Activated T-helper 1 cell treated with Interleukin-2 at 50 U/mL for 16 hours (primary cell): ENCODE results near the gene TPGS2.
"Not testable (repeated sequence)": the region's sequence is repeated elsewhere in the genome, so short reads cannot be mapped to it uniquely, and the experiment has no call there.

Experiments used
- DNase-seq: peaks from one replicate; pipeline ENCODE4 v3.0.0-alpha.2; 2020; ENCODE audit warnings: low read depth

Gene TPGS2

DNA sequence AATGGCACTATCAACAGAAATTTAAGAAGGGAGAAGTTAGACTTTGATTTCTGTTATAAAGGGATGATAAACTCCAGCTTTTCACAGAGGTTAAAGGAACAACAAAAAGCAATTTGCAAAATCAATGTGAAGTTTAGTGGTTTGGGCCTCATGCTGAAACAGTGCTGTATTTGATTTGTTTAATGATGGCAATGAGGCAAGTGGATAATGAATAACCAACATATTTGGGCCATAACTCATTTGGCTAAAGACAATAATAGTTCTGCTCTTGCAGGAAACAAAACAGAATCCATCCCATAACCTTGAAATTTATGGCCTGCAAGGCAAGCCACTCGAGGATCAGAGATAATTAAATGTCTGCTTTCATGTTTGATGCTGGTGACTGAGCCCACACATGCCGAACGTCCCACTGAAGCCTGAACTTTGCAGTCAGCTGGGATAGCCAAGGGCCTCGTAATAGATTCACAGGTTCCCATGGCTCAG is 56.5 kb downstream of the TPGS2 start:
- no peak for DNase-seq

DNA sequence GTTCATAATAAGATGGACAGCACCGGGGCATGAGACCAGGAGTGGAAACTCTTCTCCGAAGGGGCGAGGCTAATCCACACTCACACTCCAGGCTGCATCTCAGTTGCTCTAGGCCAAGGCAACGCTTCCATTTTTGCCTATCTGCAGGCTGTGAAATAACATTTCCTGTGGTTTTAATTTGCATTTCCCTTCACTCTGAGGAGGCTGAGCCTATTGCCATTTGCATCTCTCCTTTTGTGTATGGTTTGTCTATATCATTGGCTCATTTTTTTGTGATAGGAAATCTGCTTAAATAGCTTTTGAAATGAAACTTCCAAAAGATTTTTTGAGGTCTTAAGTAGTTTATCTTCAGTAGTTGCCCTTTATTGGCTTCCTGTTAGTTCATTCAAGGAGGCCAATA is 57.6 kb downstream of the TPGS2 start:
- DNase-seq = no peak

DNA sequence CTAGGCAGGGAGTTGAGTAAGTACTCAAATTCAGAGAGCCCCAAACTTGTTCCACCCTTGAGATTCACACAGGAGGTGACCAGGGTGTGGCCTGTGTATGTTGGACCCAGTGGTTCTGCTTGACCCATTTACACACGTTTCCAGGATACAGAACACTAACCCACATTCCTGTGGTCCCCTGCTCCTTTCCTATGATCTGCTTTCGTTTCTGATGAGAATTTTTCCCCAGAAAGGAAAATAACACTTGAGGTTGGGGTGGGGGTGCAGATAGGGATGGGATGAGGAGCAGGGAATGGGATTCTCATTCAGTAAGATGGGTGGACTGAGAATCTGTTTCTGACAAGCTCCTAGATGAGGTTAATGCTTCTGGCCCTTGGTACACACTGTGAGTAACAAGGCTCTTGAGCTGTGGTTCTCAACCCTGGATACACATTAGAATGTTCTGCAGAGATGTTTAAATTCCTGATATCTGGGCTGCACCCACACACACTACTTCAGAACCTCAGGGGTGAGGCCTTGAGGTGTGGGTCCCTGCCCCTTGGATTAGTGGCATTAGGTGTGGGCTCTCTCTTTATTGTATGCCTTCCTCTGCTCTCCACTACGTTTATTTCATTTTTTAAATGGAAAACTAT is 58.4 kb downstream of the TPGS2 start:
- DNase-seq = no peak

DNA sequence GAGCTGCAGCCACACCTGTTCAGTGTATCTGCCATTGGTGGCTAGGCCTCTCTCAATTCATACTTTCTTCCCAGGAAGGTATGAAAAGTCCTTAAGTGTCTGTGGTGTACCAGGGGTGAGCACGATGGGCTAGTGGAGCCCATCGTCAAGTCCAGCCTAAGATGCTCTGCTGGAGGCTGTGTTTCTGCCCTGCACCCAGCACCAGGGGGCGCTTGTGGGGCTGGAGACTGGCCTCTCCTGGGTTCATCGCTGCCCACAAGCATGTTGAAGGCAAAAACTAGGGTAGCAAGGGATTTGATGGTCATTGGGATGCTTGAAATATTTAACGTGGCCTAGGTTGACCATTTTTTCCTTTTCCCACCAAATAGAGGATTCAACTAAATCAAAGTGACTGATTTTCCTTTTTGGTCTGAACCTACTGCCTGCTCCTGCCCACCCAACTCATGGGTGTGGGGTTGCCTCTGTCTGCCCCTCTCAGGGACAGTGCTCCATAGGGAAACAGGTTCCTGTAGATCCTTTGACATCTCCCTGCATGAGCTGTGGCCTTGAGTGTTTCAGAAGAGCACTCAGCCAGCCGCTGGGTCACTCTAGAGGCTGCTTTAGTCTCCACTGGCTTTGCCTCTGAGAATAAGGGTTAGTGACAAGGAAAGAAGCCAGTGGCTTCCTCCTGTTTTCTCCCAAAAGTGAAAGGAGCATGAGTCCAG is 59.0 kb downstream of the TPGS2 start:
- no peak for DNase-seq

DNA sequence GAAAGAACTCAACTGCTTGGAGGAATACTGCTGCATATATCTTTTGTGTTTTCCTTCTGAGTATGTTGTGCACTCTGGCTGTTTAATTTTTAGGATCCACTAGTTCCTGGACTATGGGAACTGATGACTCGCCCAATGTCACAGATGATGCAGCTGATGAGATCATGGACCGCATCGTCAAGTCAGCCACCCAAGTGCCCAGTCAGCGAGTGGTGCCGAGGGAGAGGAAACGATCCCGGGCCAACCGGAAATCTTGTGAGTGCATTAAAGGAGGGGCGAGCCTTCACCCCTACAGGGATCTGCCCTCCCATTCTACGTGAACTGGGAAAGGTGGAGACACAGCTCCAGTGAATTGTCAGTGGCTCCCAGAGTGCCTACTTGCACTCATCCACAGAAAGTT is 59.6 kb downstream of the TPGS2 start:
- no peak for DNase-seq

DNA sequence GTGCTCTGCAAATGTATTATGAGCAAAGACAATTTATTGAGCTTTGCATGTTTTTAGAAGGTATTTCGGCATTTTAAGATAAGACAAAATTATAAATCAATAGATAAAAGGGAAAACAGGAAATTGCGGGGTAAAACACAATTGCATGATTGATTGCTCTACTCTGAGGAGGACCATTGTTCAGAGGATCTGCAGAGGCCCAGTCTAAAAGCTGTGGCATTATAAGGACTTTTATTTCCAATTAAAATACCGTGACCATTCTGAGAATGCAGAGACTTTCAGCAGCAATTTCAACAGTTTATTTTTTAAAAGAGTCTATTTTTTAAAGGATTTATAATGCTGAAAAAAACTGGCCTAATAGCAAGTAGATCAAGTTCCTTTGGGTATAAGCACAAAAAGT is 62.0 kb downstream of the TPGS2 start:
- no peak for DNase-seq

DNA sequence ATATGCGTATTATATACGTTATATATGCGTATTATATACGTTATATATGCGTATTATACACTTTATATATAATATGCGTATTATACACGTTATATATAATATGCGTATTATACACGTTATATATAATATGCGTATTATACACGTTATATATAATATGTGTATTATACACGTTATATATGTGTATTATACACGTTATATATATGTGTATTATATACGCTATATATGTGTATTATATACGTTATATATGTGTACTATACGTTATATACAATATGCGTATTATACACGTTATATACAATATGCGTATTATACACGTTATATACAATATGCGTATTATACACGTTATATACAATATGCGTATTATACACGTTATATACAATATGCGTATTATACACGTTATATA is 65.8 kb downstream of the TPGS2 start:
- DNase-seq = not testable (repeated sequence)

DNA sequence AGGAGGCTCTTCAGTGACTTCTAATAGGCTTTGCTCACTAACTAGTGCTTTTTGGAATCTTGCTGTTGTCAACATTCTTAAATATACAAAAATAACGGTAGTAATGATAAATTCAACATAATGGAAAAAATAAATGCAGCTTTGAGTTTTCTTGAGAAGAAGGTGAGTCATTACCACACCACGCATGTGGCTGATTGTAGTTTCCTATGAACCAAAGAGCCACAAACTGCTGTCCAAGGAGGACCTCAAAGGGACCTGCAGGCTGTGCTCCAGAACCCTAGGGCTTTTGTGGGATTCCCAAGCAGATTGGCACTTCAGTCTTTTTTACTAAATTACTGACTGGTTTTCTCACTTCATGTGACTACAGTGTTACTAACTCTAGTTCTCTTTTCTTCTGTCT is 66.7 kb downstream of the TPGS2 start:
- DNase-seq = no peak

DNA sequence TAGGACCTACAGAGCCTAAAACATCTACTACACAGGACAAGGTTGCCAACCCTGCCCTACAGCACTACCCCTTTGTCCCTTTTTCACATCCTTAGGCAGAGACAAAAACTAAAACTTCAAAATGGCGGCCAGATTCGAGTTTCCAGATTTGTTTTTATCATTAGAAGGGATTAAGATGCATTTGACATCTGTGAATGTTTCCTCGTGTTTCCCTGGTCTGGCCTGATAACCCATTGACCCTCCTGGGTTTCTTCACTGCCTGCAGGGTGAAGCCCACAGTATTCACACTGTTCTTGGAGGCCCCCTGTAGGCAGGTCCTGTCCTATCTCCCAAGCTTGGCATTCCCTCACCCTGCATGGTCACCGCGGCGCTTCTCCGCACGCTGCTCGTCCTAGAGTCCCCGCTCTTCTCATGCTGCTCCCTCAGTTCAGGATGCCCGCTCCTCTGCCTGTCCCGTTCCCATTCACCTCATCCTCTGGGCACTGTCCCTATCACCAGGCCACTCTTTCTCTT is 67.6 kb downstream of the TPGS2 start:
- no peak for DNase-seq

DNA sequence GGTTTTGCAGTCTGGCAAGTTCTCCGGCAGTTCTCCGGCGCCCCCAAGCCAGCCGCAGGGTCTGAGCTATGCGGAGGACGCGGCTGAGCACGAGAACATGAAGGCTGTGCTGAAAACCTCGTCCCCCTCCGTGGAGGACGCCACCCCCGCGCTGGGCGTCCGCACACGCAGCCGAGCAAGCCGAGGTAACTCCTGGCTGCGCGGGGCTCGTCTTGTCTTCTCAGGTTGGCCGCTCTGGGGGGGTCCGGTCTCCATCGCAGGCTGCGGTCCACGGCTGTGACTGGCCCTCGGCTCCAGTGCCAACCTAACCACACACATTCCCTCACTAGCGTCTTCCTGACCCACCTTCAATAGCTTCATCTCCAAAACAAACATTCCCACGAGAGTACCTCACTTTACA is 68.2 kb downstream of the TPGS2 start:
- no peak for DNase-seq

DNA sequence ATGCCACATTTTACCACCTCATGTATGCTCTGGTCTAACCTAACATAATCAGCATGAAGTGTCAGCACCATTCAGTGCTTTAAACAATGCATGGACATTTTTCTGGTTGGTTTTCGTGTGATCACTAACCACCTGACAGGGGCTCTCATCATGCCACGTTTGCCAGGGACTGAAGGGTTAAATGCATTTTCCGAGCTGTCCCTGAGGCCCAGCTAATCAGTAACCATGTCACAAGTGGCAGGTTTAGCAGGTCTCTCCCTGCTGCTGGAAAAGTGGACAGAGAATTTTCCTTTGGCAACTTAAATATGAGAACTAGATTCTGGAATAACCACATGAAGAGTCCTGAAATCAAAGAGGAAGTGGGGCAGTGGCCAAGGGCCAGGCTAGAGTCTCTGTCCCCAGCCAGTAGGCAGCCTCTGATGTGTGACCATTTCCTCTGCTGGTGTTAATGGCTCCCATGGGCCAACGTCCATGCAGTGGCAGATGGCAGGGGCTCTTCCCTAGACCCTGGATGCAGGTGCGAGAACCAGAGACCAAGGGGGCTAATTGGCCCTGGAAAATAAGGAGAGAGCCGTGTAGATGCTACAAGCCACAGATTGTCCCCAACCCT is 69.5 kb downstream of the TPGS2 start:
- no peak for DNase-seq

DNA sequence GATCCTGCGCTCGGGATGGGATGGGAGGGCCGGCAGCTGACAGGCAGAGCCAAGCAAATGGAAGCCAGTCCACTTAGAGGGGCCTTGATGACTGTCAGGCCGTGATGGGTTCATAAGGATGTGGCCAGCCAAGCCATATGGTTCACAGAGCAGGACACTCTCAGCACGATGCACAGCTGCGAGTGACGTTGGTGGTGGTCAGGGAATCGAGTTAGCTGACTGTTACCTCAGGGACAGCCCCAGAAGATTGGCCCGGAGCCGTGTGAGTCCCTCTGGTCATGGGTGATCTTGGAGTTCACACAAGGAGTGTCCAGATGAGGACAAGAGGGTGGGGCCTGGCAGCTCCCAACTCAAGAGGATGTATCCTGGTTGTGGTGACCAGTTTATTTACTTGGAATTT is 70.2 kb downstream of the TPGS2 start:
- DNase-seq = no peak

DNA sequence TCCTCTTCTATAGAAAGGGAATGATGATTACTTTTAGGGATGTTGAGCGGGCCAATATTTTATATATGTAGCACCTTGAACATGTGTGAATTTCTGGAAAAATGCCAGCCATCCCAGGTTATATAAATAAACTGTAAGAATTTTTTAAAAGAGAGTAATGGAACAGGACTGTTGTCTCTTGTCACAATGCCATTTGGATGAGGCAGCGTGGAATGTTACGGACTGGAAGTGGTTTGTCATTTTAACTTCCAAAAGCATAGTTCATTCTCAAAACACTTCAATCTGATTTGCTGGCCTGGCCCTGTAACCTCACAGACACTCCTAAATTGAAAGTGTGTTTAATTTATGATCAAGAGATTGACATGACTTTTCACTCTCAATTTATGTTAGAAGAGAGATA is 70.8 kb downstream of the TPGS2 start:
- no peak for DNase-seq

DNA sequence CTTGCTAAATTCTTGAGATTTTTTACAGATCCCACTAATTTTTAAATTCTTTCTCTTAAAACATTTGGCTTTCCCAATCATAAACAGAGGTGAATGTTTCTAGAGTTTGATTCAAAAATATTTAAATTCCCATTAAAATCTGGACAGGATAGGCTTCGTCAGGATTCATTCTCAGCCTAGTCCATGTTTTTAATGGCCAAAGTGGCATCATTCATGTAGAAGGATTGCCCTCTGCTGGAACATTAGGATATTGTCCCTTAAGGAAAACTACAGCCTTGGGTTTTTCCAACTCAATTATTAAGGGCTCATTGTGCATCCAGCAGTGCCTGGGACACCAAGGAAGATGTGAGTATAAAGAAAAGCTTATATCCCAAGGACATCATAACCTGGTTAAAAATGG is 71.7 kb downstream of the TPGS2 start:
- DNase-seq = no peak

DNA sequence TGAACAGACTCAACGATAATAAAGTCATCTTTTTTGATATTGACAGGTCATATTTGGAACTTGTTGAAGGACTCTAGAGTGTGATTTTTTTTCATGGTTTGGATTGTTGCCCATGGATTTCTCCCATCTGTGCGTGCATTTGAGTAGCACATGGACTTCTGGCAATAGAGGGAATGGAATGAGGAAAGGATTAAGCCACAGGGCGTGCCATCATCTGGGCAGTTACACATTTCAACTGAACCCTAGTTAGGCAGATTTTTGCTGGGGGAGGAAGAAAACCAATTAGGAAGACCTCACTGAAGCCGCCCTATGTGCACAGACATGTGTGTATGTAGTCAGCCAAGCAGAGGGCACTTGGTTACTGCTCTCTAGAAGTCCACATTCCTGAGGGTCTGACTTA is 72.6 kb downstream of the TPGS2 start:
- no peak for DNase-seq

DNA sequence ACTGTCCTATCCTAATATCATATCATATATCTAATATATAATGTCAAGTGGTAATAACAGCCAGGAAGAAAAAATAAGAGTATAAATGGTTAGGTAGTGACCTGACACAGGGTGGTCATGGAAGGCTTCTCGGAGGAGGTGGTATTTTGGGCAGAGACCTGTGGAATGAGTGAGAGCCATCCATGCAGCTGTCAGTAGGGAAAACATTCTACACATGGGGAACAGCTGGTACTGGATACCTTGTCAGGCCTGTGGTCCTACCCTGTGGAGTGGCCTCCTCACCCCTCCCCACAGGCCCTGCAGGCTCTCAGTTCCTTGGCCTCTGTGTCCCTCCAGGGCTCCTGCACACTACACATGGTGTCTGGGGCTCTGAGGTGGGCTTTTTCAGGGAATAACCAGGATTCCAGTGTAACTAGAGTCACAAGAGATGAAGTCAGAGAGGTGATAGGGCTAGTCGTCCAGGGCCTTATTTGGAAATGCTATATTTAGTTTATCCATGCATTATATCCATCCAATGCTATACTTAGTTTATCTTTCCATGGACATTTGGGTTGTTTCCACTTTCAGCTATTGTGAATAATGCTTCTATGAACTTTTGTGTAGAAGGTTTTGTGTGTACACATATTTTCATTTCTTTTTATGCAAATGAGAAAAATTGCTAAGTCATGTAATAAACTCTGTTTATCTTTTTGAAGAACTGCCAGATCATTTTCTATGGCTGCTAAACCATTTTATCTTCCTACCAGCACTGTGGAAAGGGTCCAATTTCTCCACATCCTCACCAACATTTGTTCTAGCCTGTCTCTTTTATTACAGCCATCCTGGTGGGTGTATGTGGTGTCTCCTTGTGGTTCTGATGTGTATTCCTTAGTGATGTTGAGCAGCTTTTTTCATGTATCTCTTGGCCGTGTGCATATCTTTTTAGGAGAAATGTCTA is 75.6 kb downstream of the TPGS2 start:
- DNase-seq = no peak

DNA sequence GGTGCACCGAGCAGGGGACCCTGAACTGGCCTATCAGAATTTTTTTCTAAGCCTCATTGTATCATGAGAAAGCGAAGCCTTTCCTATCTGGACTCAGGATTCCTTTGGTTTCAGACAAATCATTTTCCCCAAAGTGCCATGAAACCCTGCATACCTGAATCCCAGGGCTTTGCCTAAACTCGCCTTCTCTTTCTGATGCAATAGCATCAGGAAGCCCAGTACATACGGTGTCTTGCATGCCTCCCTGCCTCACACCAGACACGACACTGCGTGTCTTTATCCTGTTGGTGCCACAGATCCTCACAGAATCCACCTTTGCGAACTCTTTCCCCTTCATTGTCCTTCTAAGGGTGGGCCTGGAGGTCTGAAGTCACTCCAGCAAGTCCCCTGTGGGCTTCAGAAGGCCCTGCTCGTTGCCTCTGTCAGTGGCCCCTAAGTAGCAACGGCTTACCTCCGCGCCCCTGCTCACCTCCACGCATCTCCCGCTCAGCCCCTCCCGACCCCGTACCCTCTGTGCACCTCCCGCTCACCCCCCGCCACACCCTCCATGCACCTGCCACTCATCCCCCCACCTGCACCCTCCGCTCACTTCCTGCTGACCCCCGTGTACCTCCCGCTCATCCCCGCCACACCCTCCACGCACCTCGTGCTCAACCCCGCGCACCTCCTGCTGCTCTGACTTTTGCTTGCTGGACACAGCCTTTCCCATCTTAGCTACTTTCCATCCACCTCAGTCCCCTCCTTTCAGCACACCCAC is 83.4 kb downstream of the TPGS2 start:
- no peak for DNase-seq

DNA sequence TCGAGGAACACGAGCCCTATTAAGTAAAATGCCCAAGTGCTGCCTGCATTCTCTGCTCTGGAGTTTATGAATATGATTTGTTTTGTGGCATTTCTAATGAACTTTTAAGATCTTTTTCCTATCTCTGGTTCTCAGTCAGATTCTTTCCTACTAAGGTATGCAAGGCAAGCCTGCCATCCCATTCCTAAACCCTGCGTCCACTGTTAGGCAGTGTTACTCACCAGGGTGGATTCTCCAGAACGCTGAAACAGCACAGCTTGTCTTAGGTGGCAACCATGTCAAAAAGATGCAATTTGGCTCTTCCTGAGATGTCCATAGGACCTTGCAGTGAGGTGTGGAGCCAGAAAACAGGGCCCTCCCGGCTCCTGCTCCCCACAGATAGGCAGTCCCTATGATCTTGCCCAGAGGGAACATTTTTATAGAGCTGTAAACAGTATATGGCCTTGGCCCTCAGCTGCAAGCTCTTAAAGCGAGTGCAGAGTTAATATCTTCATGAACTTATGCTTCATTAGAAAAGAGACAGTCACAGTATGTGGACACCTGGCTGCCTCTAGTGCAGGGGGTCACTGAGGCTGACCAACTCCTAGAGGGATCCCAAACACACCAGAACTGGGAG is 84.4 kb downstream of the TPGS2 start:
- no peak for DNase-seq
